Measurements from ENCODE around the gene C5orf58.

C5orf58 gene

GRCh38 chr5:170225326-170226128 lies 7.3 kb upstream of the C5orf58 start (continued):
- TF ChIP-seq CTCF (tag by site-specific recombination; IDR thresholded peaks at IDR 0.05), result 0 out of 2 replicates have a peak, but pooled peaks have one; percentile 27
- TF ChIP-seq ZNF521 (tag by site-specific recombination; IDR thresholded peaks at IDR 0.05), result no peak
- peak; percentile 85 for TF ChIP-seq ZNF654 (tag by site-specific recombination; IDR thresholded peaks at IDR 0.05; ENCODE audit: low read depth)
- TF ChIP-seq ZNF223 (tag by site-specific recombination; IDR thresholded peaks at IDR 0.05), result no peak
- no peak for TF ChIP-seq ZSCAN16 (tag by site-specific recombination; IDR thresholded peaks at IDR 0.05)
- no peak for TF ChIP-seq ZNF214 (tag by site-specific recombination; IDR thresholded peaks at IDR 0.05; ENCODE audit: borderline replicate concordance)
- TF ChIP-seq ZBTB11 (tag by site-specific recombination; conservative IDR thresholded peaks at IDR 0.05; ENCODE audit: low read depth), result no peak
- no peak for TF ChIP-seq ZXDB (tag by site-specific recombination; IDR thresholded peaks at IDR 0.05)
- TF ChIP-seq ZNF211 (tag by site-specific recombination; IDR thresholded peaks at IDR 0.05; ENCODE audit: low read depth), result no peak
- no peak for TF ChIP-seq SALL2 (tag by site-specific recombination; IDR thresholded peaks at IDR 0.05; ENCODE audit: borderline replicate concordance)
- no peak for TF ChIP-seq OVOL3 (tag by site-specific recombination; IDR thresholded peaks at IDR 0.05)
- TF ChIP-seq ZBTB49 (tag by site-specific recombination; IDR thresholded peaks at IDR 0.05; ENCODE audit: low read depth), result no peak
- peak; percentile 85 for TF ChIP-seq ZBTB17 (tag by site-specific recombination; IDR thresholded peaks at IDR 0.05)
- TF ChIP-seq ZNF571 (tag by site-specific recombination; IDR thresholded peaks at IDR 0.05), result no peak
- no peak for TF ChIP-seq ZNF248 (tag by site-specific recombination; IDR thresholded peaks at IDR 0.05)
- TF ChIP-seq ZSCAN30 (tag by site-specific recombination; IDR thresholded peaks at IDR 0.05), result 0 out of 2 replicates have a peak, but pooled peaks have one; percentile 21
- TF ChIP-seq ZSCAN18 (tag by site-specific recombination; IDR thresholded peaks at IDR 0.05), result no peak
- TF ChIP-seq ZBTB48 (tag by site-specific recombination; IDR thresholded peaks at IDR 0.05), result no peak
- TF ChIP-seq ZNF610 (tag by site-specific recombination; IDR thresholded peaks at IDR 0.05; ENCODE audit: borderline replicate concordance), result no peak
- no peak for TF ChIP-seq ZNF837 (tag by site-specific recombination; IDR thresholded peaks at IDR 0.05)
- no peak for TF ChIP-seq ZNF548 (tag by site-specific recombination; IDR thresholded peaks at IDR 0.05)
- TF ChIP-seq ZNF544 (tag by site-specific recombination; IDR thresholded peaks at IDR 0.05), result no peak
- TF ChIP-seq ZNF354C (tag by site-specific recombination; IDR thresholded peaks at IDR 0.05; ENCODE audit: borderline replicate concordance, low read depth), result no peak
- TF ChIP-seq TRIM28 (IDR thresholded peaks at IDR 0.05; ENCODE audit: borderline replicate concordance, low read length), result no peak
- TF ChIP-seq ZNF768 (tag by site-specific recombination; IDR thresholded peaks at IDR 0.05), result peak; percentile 76
- TF ChIP-seq GLIS2 (tag by site-specific recombination; IDR thresholded peaks at IDR 0.05), result no peak
- TF ChIP-seq ZNF580 (tag by site-specific recombination; IDR thresholded peaks at IDR 0.05), result no peak
- TF ChIP-seq ZNF561 (tag by site-specific recombination; IDR thresholded peaks at IDR 0.05; ENCODE audit: borderline replicate concordance), result 0 out of 2 replicates have a peak, but pooled peaks have one; percentile 34
